Measurements from ENCODE around the gene GAB2.
A peak's percentile ranks its signal among the peaks of the same experiment; 100 is the strongest.

The GAB2 gene

GRCh38 chr11:78339483-78339882 lies 78.1 kb downstream of the GAB2 start:
- no peak for DNase-seq

- DNase-seq = no peak
Observed at GRCh38 chr11:78338702-78339101, 78.9 kb downstream of the GAB2 start.

GRCh38 chr11:78338138-78338537 lies 79.5 kb downstream of the GAB2 start:
- DNase-seq = no peak

- no peak for DNase-seq
Observed at GRCh38 chr11:78337554-78337924, 80.1 kb downstream of the GAB2 start.

- no peak for DNase-seq
Observed at GRCh38 chr11:78336877-78337553, 80.6 kb downstream of the GAB2 start.

- no peak for DNase-seq
Observed at GRCh38 chr11:78334109-78334508, 83.5 kb downstream of the GAB2 start.

- no peak for DNase-seq
Observed at GRCh38 chr11:78332872-78333271, 84.7 kb downstream of the GAB2 start.

- DNase-seq = no peak
Observed at GRCh38 chr11:78332174-78332866, 85.3 kb downstream of the GAB2 start.

- DNase-seq = no peak
Observed at GRCh38 chr11:78331711-78332110, 85.9 kb downstream of the GAB2 start.

GRCh38 chr11:78330361-78330760 lies 87.3 kb downstream of the GAB2 start:
- DNase-seq = no peak

GRCh38 chr11:78327945-78328344 lies 89.7 kb downstream of the GAB2 start:
- no peak for DNase-seq

GRCh38 chr11:78325274-78325781 lies 92.3 kb downstream of the GAB2 start:
- peak in 1 of 2 donors; percentile 48 for DNase-seq

- no peak for DNase-seq
Observed at GRCh38 chr11:78323363-78323762, 94.3 kb downstream of the GAB2 start.

- no peak for DNase-seq
Observed at GRCh38 chr11:78319453-78319955, 98.1 kb downstream of the GAB2 start.

- no peak for DNase-seq
Observed at GRCh38 chr11:78318321-78319114, 99.1 kb downstream of the GAB2 start.

GRCh38 chr11:78315724-78316123 lies 101.9 kb downstream of the GAB2 start:
- DNase-seq = no peak

GRCh38 chr11:78314762-78315161 lies 102.9 kb downstream of the GAB2 start:
- no peak for DNase-seq

- peak in 1 of 2 donors; percentile 11 for DNase-seq
Observed at GRCh38 chr11:78313898-78314297, 103.7 kb downstream of the GAB2 start.

GRCh38 chr11:78313181-78313795 lies 104.3 kb downstream of the GAB2 start:
- no peak for DNase-seq

GRCh38 chr11:78312712-78313111 lies 104.9 kb downstream of the GAB2 start:
- no peak for DNase-seq

GRCh38 chr11:78311702-78312371 lies 105.8 kb downstream of the GAB2 start:
- no peak for DNase-seq

GRCh38 chr11:78310500-78310909 lies 107.1 kb downstream of the GAB2 start:
- DNase-seq = no peak

Data from CD4-positive, alpha-beta T cell treated with Interferon alpha-2 for 1 hour (primary cell).